ENCODE results near the gene TRPT1. TPM values are rescaled to one million over a fixed set of nuclear protein-coding genes. Genes with fewer than 3 reads are reported as not detected.

TRPT1 gene
- total RNA-seq, 4 donors from 2014 or later, result 34.1 to 89.1 (median 43.6) TPM

- no peak for TF ChIP-seq CTCF (IDR thresholded peaks at IDR 0.05; ENCODE audit: low read depth)
These were observed 36.5 kb upstream of the TRPT1 start for GRCh38 chr11:64262271-64263002.

- TF ChIP-seq CTCF (IDR thresholded peaks at IDR 0.05; ENCODE audit: low read depth), result no peak
These were observed 35.6 kb upstream of the TRPT1 start for GRCh38 chr11:64261556-64262080.

- TF ChIP-seq CTCF (IDR thresholded peaks at IDR 0.05; ENCODE audit: low read depth), result no peak
These were observed 34.2 kb upstream of the TRPT1 start for GRCh38 chr11:64260147-64260708.

GRCh38 chr11:64259533-64260067 is 33.6 kb upstream of the TRPT1 start:
- no peak for TF ChIP-seq CTCF (IDR thresholded peaks at IDR 0.05; ENCODE audit: low read depth)

GRCh38 chr11:64258946-64259532 is 33.1 kb upstream of the TRPT1 start:
- TF ChIP-seq CTCF (IDR thresholded peaks at IDR 0.05; ENCODE audit: low read depth), result no peak

GRCh38 chr11:64258356-64258755 is 32.4 kb upstream of the TRPT1 start:
- no peak for TF ChIP-seq CTCF (IDR thresholded peaks at IDR 0.05; ENCODE audit: low read depth)

- no peak for TF ChIP-seq CTCF (IDR thresholded peaks at IDR 0.05; ENCODE audit: low read depth)
These were observed 30.3 kb upstream of the TRPT1 start for GRCh38 chr11:64256300-64256699.
